Neuronal stem cell (in vitro differentiated cells): ENCODE data around the gene RBKS.

Experiments used
- DNase-seq: peaks from one replicate; pipeline ENCODE4 v3.0.0-alpha.2; 2013; ENCODE audit warnings: low spot score
- H2AFZ ChIP-seq: one replicate; pipeline ENCODE4 v1.6.1; 2013; ENCODE audit warnings: mild to moderate bottlenecking, low read length, inconsistent platforms
- H2AK5ac ChIP-seq: 2 replicates; pipeline ENCODE4 v1.6.1; 2013; ENCODE audit warnings: low read depth, mild to moderate bottlenecking, inconsistent platforms, low read length, moderate library complexity, mixed read lengths
- H2BK120ac ChIP-seq: 2 replicates; pipeline ENCODE4 v1.6.1; 2013; ENCODE audit warnings: low read depth, mild to moderate bottlenecking, inconsistent platforms, low read length, moderate library complexity, mixed read lengths
- H2BK12ac ChIP-seq: one replicate; pipeline ENCODE4 v1.6.1; 2013; ENCODE audit warnings: low read length, inconsistent platforms
- H2BK15ac ChIP-seq: 2 replicates; pipeline ENCODE4 v1.6.1; 2013; ENCODE audit warnings: mild to moderate bottlenecking, low read length, inconsistent platforms, mixed read lengths
- H2BK5ac ChIP-seq: one replicate; pipeline ENCODE4 v1.6.1; 2013; ENCODE audit warnings: inconsistent platforms, mild to moderate bottlenecking, low read length, moderate library complexity
- H3K14ac ChIP-seq: one replicate; pipeline ENCODE4 v1.6.1; 2013; ENCODE audit warnings: low read length, inconsistent platforms
- H3K18ac ChIP-seq: 2 replicates; pipeline ENCODE4 v1.6.1; 2013; ENCODE audit warnings: low read length, inconsistent platforms
- H3K23ac ChIP-seq: 2 replicates; pipeline ENCODE4 v1.6.1; 2013; ENCODE audit warnings: low read depth, mild to moderate bottlenecking, mixed read lengths, low read length, inconsistent platforms; ENCODE audit not compliant: poor library complexity
- H3K27ac ChIP-seq: replicated peaks from 3 replicates; pipeline ENCODE4 v1.5.1; 2013; ENCODE audit warnings: low read length, inconsistent platforms
- H3K27me3 ChIP-seq, 3 experiments: 2 replicates each; pipeline ENCODE4 v1.6.1; 2013; ENCODE audit warnings: low read length in 3 of 3, mild to moderate bottlenecking in 2 of 3, inconsistent platforms in 1 of 3, low read depth in 1 of 3, mixed read lengths in 1 of 3, moderate library complexity in 1 of 3; ENCODE audit not compliant: control insufficient read depth in 3 of 3, insufficient read depth in 3 of 3
- H3K36me3 ChIP-seq, 2 donors: replicated peaks in 1 of 2; 2 replicates each; pipeline ENCODE4 v1.6.1; 2013; ENCODE audit warnings: low read length in 2 of 2; ENCODE audit not compliant: control insufficient read depth in 2 of 2, insufficient read depth in 2 of 2
- H3K4ac ChIP-seq: 2 replicates; pipeline ENCODE4 v1.6.1; 2013; ENCODE audit warnings: inconsistent platforms, mild to moderate bottlenecking, low read length, moderate library complexity
- H3K4me1 ChIP-seq, 2 donors: 1 replicate in 1 of 2; 2 replicates in 1 of 2; pipeline ENCODE4 v1.6.1; 2013; ENCODE audit warnings: low read length in 2 of 2, low read depth in 1 of 2; ENCODE audit not compliant: control insufficient read depth in 2 of 2, insufficient read depth in 1 of 2
- H3K4me2 ChIP-seq: one replicate; pipeline ENCODE4 v1.6.1; 2013; ENCODE audit warnings: mild to moderate bottlenecking, low read length, inconsistent platforms; ENCODE audit not compliant: insufficient read depth, poor library complexity, severe bottlenecking
- H3K4me3 ChIP-seq, 2 donors: 2 replicates each; pipeline ENCODE4 v1.5.1; 2013; ENCODE audit warnings: low read length in 2 of 2, mild to moderate bottlenecking in 2 of 2, inconsistent platforms in 1 of 2, moderate library complexity in 1 of 2
- H3K79me1 ChIP-seq: one replicate; pipeline ENCODE4 v1.6.1; 2013; ENCODE audit warnings: low read depth, mild to moderate bottlenecking, inconsistent platforms, low read length, moderate library complexity
- H3K9ac ChIP-seq: one replicate; pipeline ENCODE4 v1.6.1; 2013; ENCODE audit warnings: mild to moderate bottlenecking, low read depth, low read length, inconsistent platforms; ENCODE audit not compliant: poor library complexity
- H3K9me3 ChIP-seq, 2 donors: replicated peaks in 1 of 2; 2 replicates each; pipeline versions ENCODE3 to v1.6.1; 2013; ENCODE audit warnings: low read length in 2 of 2, mild to moderate bottlenecking in 2 of 2, inconsistent platforms in 1 of 2, low read depth in 1 of 2, mixed read lengths in 1 of 2, moderate library complexity in 1 of 2; ENCODE audit not compliant: control insufficient read depth in 2 of 2, insufficient read depth in 1 of 2
- H4K8ac ChIP-seq: one replicate; pipeline ENCODE4 v1.6.1; 2013; ENCODE audit warnings: low read depth, mild to moderate bottlenecking, inconsistent platforms, low read length, moderate library complexity
- H4K91ac ChIP-seq: one replicate; pipeline ENCODE4 v1.6.1; 2013; ENCODE audit warnings: low read length, low read depth, mild to moderate bottlenecking, inconsistent platforms; ENCODE audit not compliant: poor library complexity
- WGBS, 2 donors: extraction: QIAGEN DNeasy Blood & Tissue Kit; methylation state at CpG; one replicate each; pipeline ENCODE4 v1.1.7; 2013; ENCODE audit warnings: missing lambda C conversion rate in 2 of 2, mixed read lengths in 1 of 2; ENCODE audit not compliant: insufficient read length in 2 of 2, insufficient replicate concordance in 1 of 2; ENCODE audit errors: extremely low coverage in 2 of 2; 5-methylcytosine and 5-hydroxymethylcytosine counted together

Gene RBKS

GRCh38 chr2:27741673-27742072 lies 148.5 kb downstream of the RBKS start:
- Histone ChIP-seq H4K8ac (no peak overlapping the region), H3K27ac (no peak overlapping the region)

GRCh38 chr2:27739058-27739373 lies 151.2 kb downstream of the RBKS start:
- Histone ChIP-seq H4K91ac (no peak overlapping the region), H3K9me3 (no peaks in the 10 kb centered on the region), H4K8ac (no peak overlapping the region), H3K4me3 (no peak overlapping the region), H3K27ac (no peak overlapping the region), H3K27me3 (peaks cover 0 to 29% (median 0%) of the 10 kb centered on the region in 3 experiments), H2BK5ac (no peak overlapping the region), H2BK12ac (no peak overlapping the region), H2BK120ac (no peak overlapping the region), H2AFZ (no peak overlapping the region), H3K4me2 (no peak overlapping the region), H3K14ac (no peak overlapping the region), H3K4me1 (peaks cover 4 to 9% of the 10 kb centered on the region in 2 donors), H3K36me3 (peaks cover 0 to 2% of the 10 kb centered on the region in 2 donors), H3K9ac (no peak overlapping the region), H2BK15ac (no peak overlapping the region), H3K79me1 (no peaks in the 10 kb centered on the region), H3K18ac (no peak overlapping the region), H3K23ac (no peak overlapping the region), H2AK5ac (no peak overlapping the region), H3K4ac (no peak overlapping the region)
- no peak for DNase-seq
- no CpG with 5 or more reads among the region's 4 CpGs for WGBS, 2 donors

More at GRCh38 chr2:27741673-27742072, 148.5 kb downstream of the RBKS start:
- DNase-seq, result no peak
- H2AFZ ChIP-seq, result no peak overlapping the region
- no peaks in the 10 kb centered on the region for H3K79me1 ChIP-seq
- H3K4me2 ChIP-seq, result no peak overlapping the region
- H3K9me3 ChIP-seq, result no peaks in the 10 kb centered on the region
- H3K18ac ChIP-seq, result no peak overlapping the region
- no peak overlapping the region for H3K23ac ChIP-seq
- H3K9ac ChIP-seq, result no peak overlapping the region
- no peak overlapping the region for H4K91ac ChIP-seq
- no peak overlapping the region for H2AK5ac ChIP-seq
- H2BK15ac ChIP-seq, result no peak overlapping the region
- H3K4ac ChIP-seq, result no peak overlapping the region
- H2BK120ac ChIP-seq, result no peak overlapping the region
- no peak overlapping the region for H2BK12ac ChIP-seq
- WGBS, 2 donors, result no CpG with 5 or more reads among the region's 3 CpGs
- peaks cover 0 to 4% of the 10 kb centered on the region in 2 donors for H3K4me1 ChIP-seq
- H3K4me3 ChIP-seq, result no peak overlapping the region
- no peaks in the 10 kb centered on the region for H3K36me3 ChIP-seq
- H3K27me3 ChIP-seq, result peaks cover 0 to 16% (median 0%) of the 10 kb centered on the region in 3 experiments
- no peak overlapping the region for H2BK5ac ChIP-seq
- no peak overlapping the region for H3K14ac ChIP-seq

- Histone ChIP-seq H2BK120ac (peak overlapping the region; percentile 10), H3K9ac (no peak overlapping the region), H2BK12ac (no peak overlapping the region), H3K27ac (no peak overlapping the region), H3K4ac (no peak overlapping the region), H3K4me2 (no peak overlapping the region), H3K9me3 (no peaks in the 10 kb centered on the region), H2BK15ac (no peak overlapping the region), H3K36me3 (peaks cover 0 to 2% of the 10 kb centered on the region in 2 donors), H2BK5ac (no peak overlapping the region), H3K79me1 (no peaks in the 10 kb centered on the region), H3K4me1 (peaks cover 4 to 9% of the 10 kb centered on the region in 2 donors), H4K8ac (no peak overlapping the region), H2AFZ (no peak overlapping the region), H3K23ac (no peak overlapping the region), H3K4me3 (no peak overlapping the region), H3K18ac (no peak overlapping the region), H4K91ac (no peak overlapping the region), H3K27me3 (peaks cover 0 to 29% (median 0%) of the 10 kb centered on the region in 3 experiments), H3K14ac (no peak overlapping the region), H2AK5ac (no peak overlapping the region)
- no peak for DNase-seq
- WGBS, 2 donors, result no CpG with 5 or more reads among the region's 13 CpGs
These were observed 151.7 kb downstream of the RBKS start for GRCh38 chr2:27738349-27739057.

GRCh38 chr2:27737676-27738348 lies 152.4 kb downstream of the RBKS start:
- Histone ChIP-seq H4K91ac (no peak overlapping the region), H3K9ac (no peak overlapping the region), H3K4me2 (no peak overlapping the region), H2BK120ac (peak overlapping the region; percentile 10), H3K79me1 (no peaks in the 10 kb centered on the region), H3K18ac (no peak overlapping the region), H3K23ac (no peak overlapping the region), H2AK5ac (no peak overlapping the region), H2BK5ac (no peak overlapping the region), H4K8ac (no peak overlapping the region), H2AFZ (no peak overlapping the region), H3K14ac (no peak overlapping the region), H3K4me1 (peaks cover 4 to 9% of the 10 kb centered on the region in 2 donors), H3K4ac (no peak overlapping the region), H2BK15ac (no peak overlapping the region), H3K4me3 (no peak overlapping the region), H3K27ac (no peak overlapping the region), H3K36me3 (peaks cover 0 to 2% of the 10 kb centered on the region in 2 donors), H3K27me3 (peaks cover 0 to 29% (median 0%) of the 10 kb centered on the region in 3 experiments), H3K9me3 (no peaks in the 10 kb centered on the region), H2BK12ac (no peak overlapping the region)
- WGBS, 2 donors, result no CpG with 5 or more reads among the region's 7 CpGs
- no peak for DNase-seq
